PC-9 (cell line): ENCODE data around the gene TMOD3. TPM values are rescaled to one million over a fixed set of nuclear protein-coding genes. Genes with fewer than 3 reads are reported as not detected.

ENCODE experiments used
- BruUV-seq: library from RNA; stranded (reverse); fragments of 400-500 nt; replicated peaks from 2 replicates; lab custom pipeline; 2021; lab: Mats Ljungman, UMichigan
- CTCF ChIA-PET: fragments of 300-600 bp; sonication (Branson Sonifier 250); formaldehyde crosslinking; loops from one replicate; lab custom pipeline; 2022; ENCODE audit warnings: antibody characterized with exemption; lab: Charles Lee
- POLR2A ChIA-PET: fragments of 300-600 bp; sonication (Branson Sonifier 250); formaldehyde crosslinking; loops from one replicate; lab custom pipeline; 2022; ENCODE audit warnings: antibody characterized with exemption; ENCODE audit not compliant: unreplicated experiment; lab: Charles Lee
- DNase-seq, 2 experiments: peaks; one replicate each; pipeline versions ENCODE4 v3.0.0 to v3.0.0-alpha.2; 2015 to 2022; ENCODE audit warnings: mixed read lengths in 1 of 2
- H2AFZ ChIP-seq: fragments of 200-600 bp; sonication (generic); 2 replicates; pipeline ENCODE4 v1.8.1; 2017; ENCODE audit warnings: antibody characterized with exemption
- H3F3A ChIP-seq: fragments of 200-600 bp; sonication (generic); 2 replicates; pipeline ENCODE4 v1.8.1; 2017; ENCODE audit warnings: antibody characterized with exemption, mild to moderate bottlenecking, low read depth; ENCODE audit not compliant: insufficient read depth
- H3K27ac ChIP-seq: fragments of 200-600 bp; sonication (generic); 2 replicates; pipeline ENCODE4 v1.6.1; 2016; ENCODE audit warnings: mixed run types
- H3K27me3 ChIP-seq: fragments of 200-600 bp; sonication (generic); 2 replicates; pipeline ENCODE4 v1.6.1; 2016; ENCODE audit warnings: low read depth, mixed run types; ENCODE audit not compliant: insufficient read depth
- H3K36me3 ChIP-seq: fragments of 200-600 bp; sonication (generic); 2 replicates; pipeline ENCODE4 v1.6.1; 2016; ENCODE audit warnings: low read depth, mixed run types
- H3K4me1 ChIP-seq: fragments of 200-600 bp; sonication (generic); replicated peaks from 2 replicates; pipeline ENCODE4 v1.6.1; 2016; ENCODE audit warnings: mixed run types; ENCODE audit not compliant: insufficient read depth
- H3K4me2 ChIP-seq: fragments of 200-600 bp; sonication (generic); 2 replicates; pipeline ENCODE4 v1.6.1; 2017; ENCODE audit warnings: mixed run types
- H3K4me3 ChIP-seq: fragments of 200-600 bp; sonication (generic); 2 replicates; pipeline ENCODE4 v1.6.1; 2016; ENCODE audit warnings: mixed run types
- H3K79me2 ChIP-seq: fragments of 200-600 bp; sonication (generic); 2 replicates; pipeline ENCODE4 v1.6.1; 2017; ENCODE audit warnings: low read depth, mixed run types
- H3K9me2 ChIP-seq: fragments of 200-600 bp; sonication (generic); 2 replicates; pipeline ENCODE4 v1.8.1; 2017; ENCODE audit warnings: mild to moderate bottlenecking; ENCODE audit not compliant: insufficient read depth
- H3K9me3 ChIP-seq: fragments of 200-600 bp; sonication (generic); 2 replicates; pipeline ENCODE4 v1.8.1; 2016; ENCODE audit warnings: low read depth; ENCODE audit not compliant: insufficient read depth
- H4K20me1 ChIP-seq: fragments of 200-600 bp; sonication (generic); 2 replicates; pipeline ENCODE4 v1.8.1; 2017; ENCODE audit not compliant: insufficient read depth
- EZH2 ChIP-seq: fragments of 200-600 bp; sonication (generic); IDR thresholded peaks from 2 replicates; pipeline ENCODE4 v1.8.0; 2017; ENCODE audit warnings: antibody characterized with exemption, low read depth
- intact Hi-C: fragments of 100-400 bp; cut with micrococcal nuclease; formaldehyde crosslinking; loops from one replicate; pipeline ENCODE4 v1.10.0; 2022; ENCODE audit not compliant: unreplicated experiment
- total RNA-seq: library from RNA; stranded (reverse); gene quantifications from 2 replicates; pipeline ENCODE4 v1.2.3, GENCODE V29; 2021
- TF ChIP-seq, protein P1 (sequence below): fragments of 200-600 bp; sonication (generic); conservative IDR thresholded peaks from 2 replicates; pipeline ENCODE4 v1.6.1; 2017; ENCODE audit warnings: mixed run types, antibody characterized with exemption, mild to moderate bottlenecking, moderate library complexity

Gene TMOD3
- total RNA-seq, 1 experiment from 2014 or later, result 125 TPM

DNA sequence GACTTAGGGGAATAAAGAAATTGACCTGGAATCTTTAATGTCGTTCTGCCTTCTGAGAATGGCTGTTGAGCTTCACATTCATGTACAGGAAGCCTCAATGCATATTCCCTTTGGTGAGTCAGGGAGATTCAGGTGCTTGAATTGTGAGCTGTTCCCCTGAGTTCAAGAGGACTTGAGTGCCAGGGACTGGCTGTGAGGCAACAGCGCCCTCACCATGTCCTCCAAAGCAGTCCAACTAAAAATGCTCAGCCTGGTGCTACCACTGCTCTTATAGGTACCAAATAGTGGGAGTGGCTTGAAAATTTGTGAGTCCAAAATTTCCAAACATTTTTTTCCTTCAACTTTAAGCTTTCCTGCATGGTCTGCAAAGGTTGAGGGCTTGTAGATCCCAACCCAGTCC is 88.0 kb downstream of the TMOD3 start:
- no peaks in the 10 kb centered on the region for H3K27me3 ChIP-seq
- no peak overlapping the region for H2AFZ ChIP-seq
- ChIA-PET CTCF (interaction anchor here (0.6 to 1.1 kb wide), 4 partner anchors 17 to 142 kb away, joined by 3 read pairs; no protein-coding TSS in a partner anchor), POLR2A (interaction anchor here (0.5 to 0.6 kb wide), 2 partner anchors 309 to 759 kb away, joined by 3 to 10 read pairs; no protein-coding TSS in a partner anchor)
- no TSS peak for BruUV-seq
- no peak overlapping the region for H3K4me2 ChIP-seq
- no peaks in the 10 kb centered on the region; the same call in 1 of the 2 replicates for H3F3A ChIP-seq
- no peaks in the 10 kb centered on the region for H3K9me3 ChIP-seq
- no peaks in the 10 kb centered on the region for H3K4me1 ChIP-seq
- no peak overlapping the region for H3K4me3 ChIP-seq
- H3K79me2 ChIP-seq, result no peaks in the 10 kb centered on the region
- intact Hi-C loops, result no loop called here
- H3K36me3 ChIP-seq, result no peaks in the 10 kb centered on the region
- no peaks in the 10 kb centered on the region for H4K20me1 ChIP-seq
- no peak overlapping the region for H3K27ac ChIP-seq
- DNase-seq, result peak; percentile 36 to 58
- H3K9me2 ChIP-seq, result no peaks in the 10 kb centered on the region
- no peak for TF ChIP-seq EZH2
- TF ChIP-seq, protein P1, sequence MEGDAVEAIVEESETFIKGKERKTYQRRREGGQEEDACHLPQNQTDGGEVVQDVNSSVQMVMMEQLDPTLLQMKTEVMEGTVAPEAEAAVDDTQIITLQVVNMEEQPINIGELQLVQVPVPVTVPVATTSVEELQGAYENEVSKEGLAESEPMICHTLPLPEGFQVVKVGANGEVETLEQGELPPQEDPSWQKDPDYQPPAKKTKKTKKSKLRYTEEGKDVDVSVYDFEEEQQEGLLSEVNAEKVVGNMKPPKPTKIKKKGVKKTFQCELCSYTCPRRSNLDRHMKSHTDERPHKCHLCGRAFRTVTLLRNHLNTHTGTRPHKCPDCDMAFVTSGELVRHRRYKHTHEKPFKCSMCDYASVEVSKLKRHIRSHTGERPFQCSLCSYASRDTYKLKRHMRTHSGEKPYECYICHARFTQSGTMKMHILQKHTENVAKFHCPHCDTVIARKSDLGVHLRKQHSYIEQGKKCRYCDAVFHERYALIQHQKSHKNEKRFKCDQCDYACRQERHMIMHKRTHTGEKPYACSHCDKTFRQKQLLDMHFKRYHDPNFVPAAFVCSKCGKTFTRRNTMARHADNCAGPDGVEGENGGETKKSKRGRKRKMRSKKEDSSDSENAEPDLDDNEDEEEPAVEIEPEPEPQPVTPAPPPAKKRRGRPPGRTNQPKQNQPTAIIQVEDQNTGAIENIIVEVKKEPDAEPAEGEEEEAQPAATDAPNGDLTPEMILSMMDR, result peak; percentile 50; the same call in 1 of the 2 replicates

DNA sequence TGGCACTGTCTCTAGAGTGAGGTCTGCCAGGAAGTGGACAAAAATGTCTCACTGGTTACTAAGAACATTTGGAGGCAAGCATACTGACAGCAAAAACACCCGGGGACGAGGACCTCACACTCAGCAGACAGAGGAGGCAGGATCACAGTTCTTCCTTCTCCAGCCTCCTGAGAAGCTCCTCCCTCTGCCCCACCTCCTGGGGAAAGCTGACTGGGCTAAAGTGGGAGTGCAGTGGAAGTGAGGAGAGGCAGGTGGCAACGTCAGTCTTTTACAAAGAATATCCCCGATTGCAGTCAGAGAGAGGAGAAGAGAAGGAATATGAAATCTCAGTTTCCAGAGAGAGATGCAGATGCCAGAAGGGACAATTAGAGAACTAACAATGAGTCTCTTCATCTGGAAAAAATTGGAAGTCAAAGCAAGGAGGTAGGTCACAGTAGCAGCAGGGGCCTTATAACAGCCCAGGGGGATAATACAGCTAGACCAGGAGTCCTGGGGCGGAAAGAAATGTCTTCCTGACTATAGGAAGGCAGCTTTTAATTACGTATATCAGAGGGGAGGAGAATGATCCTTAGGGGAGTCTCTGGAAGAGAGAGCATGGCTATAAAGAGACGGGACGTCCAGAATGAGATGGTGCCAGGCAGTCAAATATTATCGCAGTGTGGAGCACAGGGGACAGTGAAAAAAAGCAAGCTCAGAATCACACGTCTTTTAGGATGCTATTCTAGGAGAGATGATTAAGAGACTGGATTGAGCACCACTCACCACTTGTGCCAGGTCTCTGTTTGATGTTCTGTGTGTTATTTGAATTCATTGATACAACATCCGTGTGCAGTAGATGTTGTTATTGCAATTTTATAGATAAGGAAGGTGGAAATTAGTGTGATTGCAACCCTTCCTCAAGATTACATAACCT is 95.0 kb downstream of the TMOD3 start:
- POLR2A ChIA-PET, result interaction anchor here (0.6 kb wide), 1 partner anchor 148 kb away, joined by 3 read pairs; no protein-coding TSS in a partner anchor

DNA sequence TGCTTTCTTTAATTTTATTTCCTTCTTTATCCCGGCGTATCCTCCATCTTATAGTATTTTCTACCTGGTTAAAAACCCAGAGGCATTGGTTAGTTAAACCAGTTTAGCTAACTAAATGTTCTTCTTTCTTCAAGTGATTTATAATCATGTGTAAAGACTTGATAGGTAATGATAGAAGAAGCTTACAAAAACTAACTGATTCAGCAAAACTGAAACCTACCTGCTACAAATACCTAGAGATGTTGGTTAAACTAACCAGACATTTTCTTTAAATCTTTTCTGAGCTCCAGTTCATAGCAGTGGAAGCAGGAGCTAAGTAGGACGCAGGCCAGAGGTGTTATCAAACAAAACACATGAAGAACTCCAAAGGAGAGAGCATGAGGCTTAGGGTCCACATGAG is 97.4 kb downstream of the TMOD3 start:
- CTCF ChIA-PET, result no interaction called here
- H3K27ac ChIP-seq, result no peak overlapping the region
- intact Hi-C loops, result loop anchor here (10.0 kb wide), 1 partner anchor 392 kb away; no protein-coding TSS in a partner anchor
- TF ChIP-seq EZH2, result no peak
- TF ChIP-seq, protein P1, result no peak
- no TSS peak for BruUV-seq
- no peaks in the 10 kb centered on the region for H3K9me3 ChIP-seq
- H3K4me3 ChIP-seq, result no peak overlapping the region
- no peaks in the 10 kb centered on the region for H3K27me3 ChIP-seq
- H3K79me2 ChIP-seq, result no peaks in the 10 kb centered on the region
- H3K4me1 ChIP-seq, result no peaks in the 10 kb centered on the region
- POLR2A ChIA-PET, result no interaction called here
- no peak overlapping the region for H2AFZ ChIP-seq
- DNase-seq, result no peak
- H3K4me2 ChIP-seq, result no peak overlapping the region
- no peaks in the 10 kb centered on the region for H4K20me1 ChIP-seq
- no peaks in the 10 kb centered on the region for H3F3A ChIP-seq
- H3K9me2 ChIP-seq, result no peaks in the 10 kb centered on the region
- no peaks in the 10 kb centered on the region for H3K36me3 ChIP-seq

More for the DNA sequence above, 95.0 kb downstream of the TMOD3 start:
- no peaks in the 10 kb centered on the region for H3K36me3 ChIP-seq
- TF ChIP-seq, protein P1, result no peak
- no peak for TF ChIP-seq EZH2
- H3F3A ChIP-seq, result no peaks in the 10 kb centered on the region; the same call in 1 of the 2 replicates
- no peaks in the 10 kb centered on the region for H4K20me1 ChIP-seq
- no peak overlapping the region for H3K4me2 ChIP-seq
- no peaks in the 10 kb centered on the region for H3K79me2 ChIP-seq
- no peak for DNase-seq
- no peaks in the 10 kb centered on the region for H3K27me3 ChIP-seq
- CTCF ChIA-PET, result interaction anchor here (0.6 kb wide), 1 partner anchor 301 kb away, joined by 6 read pairs; no protein-coding TSS in a partner anchor
- H3K9me3 ChIP-seq, result no peaks in the 10 kb centered on the region
- intact Hi-C loops, result loop anchor here (10.0 kb wide), 1 partner anchor 390 kb away; no protein-coding TSS in a partner anchor
- H3K9me2 ChIP-seq, result no peaks in the 10 kb centered on the region
- H3K4me1 ChIP-seq, result no peaks in the 10 kb centered on the region
- no peak overlapping the region for H3K27ac ChIP-seq
- no TSS peak for BruUV-seq
- H3K4me3 ChIP-seq, result no peak overlapping the region
- no peak overlapping the region for H2AFZ ChIP-seq
